Measurements from ENCODE around the gene NEURL1.

The NEURL1 gene

GRCh38 chr10:103493362-103493915, at the start of gene NEURL1:
TSS of gene NEURL1 (plus strand) at chr10:103493705. CDS start at chr10:103494388, 683 bp downstream.
- no peak for TF ChIP-seq CTCF (IDR thresholded peaks at IDR 0.05; ENCODE audit: low read depth, low read length)
- no peak for DNase-seq (ENCODE audit: extremely low read depth, low read depth)

DNA sequence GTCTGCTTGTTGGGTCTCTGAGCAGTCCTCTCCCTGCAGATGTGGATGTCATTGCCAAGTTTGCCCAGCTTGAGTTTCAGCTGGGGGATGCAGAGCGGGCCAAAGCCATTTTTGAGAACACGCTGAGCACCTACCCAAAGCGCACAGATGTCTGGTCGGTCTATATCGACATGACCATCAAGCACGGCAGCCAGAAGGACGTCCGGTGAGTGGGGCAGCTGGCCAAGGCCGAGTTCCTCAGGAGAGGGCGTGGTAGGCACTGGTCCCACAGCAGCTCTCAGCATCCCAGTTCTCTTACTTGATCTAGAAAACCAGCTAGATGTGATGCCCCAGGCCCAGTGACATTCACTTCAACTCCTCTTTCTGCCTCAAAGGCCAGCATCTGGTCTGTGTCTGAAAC, 49.0 kb upstream of the NEURL1 start:
- DNase-seq (ENCODE audit: extremely low read depth, low read depth), result no peak

DNA sequence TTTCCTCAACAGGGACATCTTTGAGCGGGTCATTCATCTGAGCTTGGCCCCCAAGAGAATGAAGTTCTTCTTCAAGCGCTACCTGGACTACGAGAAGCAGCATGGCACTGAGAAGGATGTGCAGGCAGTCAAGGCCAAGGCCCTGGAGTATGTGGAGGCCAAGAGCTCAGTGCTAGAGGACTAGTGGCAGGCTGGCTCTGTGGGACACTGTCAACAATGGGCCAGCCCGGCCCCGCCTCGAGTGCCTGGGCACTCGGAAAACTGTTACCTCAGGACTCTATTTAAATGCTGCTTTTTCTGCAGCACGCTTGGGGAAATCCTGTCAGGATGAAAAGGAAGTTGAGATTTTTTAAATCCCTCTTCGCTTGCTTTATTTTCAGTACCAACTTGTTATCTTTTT, 48.1 kb upstream of the NEURL1 start:
- no peak for DNase-seq (ENCODE audit: extremely low read depth, low read depth)
- TF ChIP-seq CTCF (IDR thresholded peaks at IDR 0.05; ENCODE audit: low read depth, low read length), result no peak

More for the DNA sequence above, 49.0 kb upstream of the NEURL1 start:
- no peak for TF ChIP-seq CTCF (IDR thresholded peaks at IDR 0.05; ENCODE audit: low read depth, low read length)

- TF ChIP-seq CTCF (IDR thresholded peaks at IDR 0.05; ENCODE audit: low read depth, low read length), result no peak
- peak; percentile 69 for DNase-seq (ENCODE audit: extremely low read depth, low read depth)
These were observed 47.5 kb upstream of the NEURL1 start for GRCh38 chr10:103445767-103446567.

GRCh38 chr10:103447187-103447586, 46.3 kb upstream of the NEURL1 start:
- no peak for DNase-seq (ENCODE audit: extremely low read depth, low read depth)
- TF ChIP-seq CTCF (IDR thresholded peaks at IDR 0.05; ENCODE audit: low read depth, low read length), result no peak

GRCh38 chr10:103448746-103449145, 44.8 kb upstream of the NEURL1 start:
- TF ChIP-seq CTCF (IDR thresholded peaks at IDR 0.05; ENCODE audit: low read depth, low read length), result no peak
- DNase-seq (ENCODE audit: extremely low read depth, low read depth), result peak; percentile 48

All from AG09319 (cell line).